ENCODE measurements around the gene CDKN2B-AS1. TPM values are rescaled to one million over a fixed set of nuclear protein-coding genes. Genes with fewer than 3 reads are reported as not detected.

CDKN2B-AS1 gene
- total RNA-seq, 2 experiments from 2014 or later: 0.41 to 0.81 TPM

GRCh38 chr9:22052376-22052945, 57.9 kb downstream of the CDKN2B-AS1 start:
- intact Hi-C loops (cut with micrococcal nuclease): loop anchor here (2.0 to 5.0 kb wide), 5 partner anchors 28 to 240 kb away; no protein-coding TSS in a partner anchor
- DNase-seq (peak; percentile 76), ATAC-seq (peak; percentile 89)
- peaks cover 34% of the 10 kb centered on the region for H3K4me1 Mint-ChIP-seq (ENCODE audit: low read depth)
- H3K4me3 Mint-ChIP-seq: no peak overlapping the region
- no peaks in the 10 kb centered on the region for H3K36me3 Mint-ChIP-seq (ENCODE audit: low read depth)
- CTCF ChIA-PET: interaction anchor here (0.7 to 5.3 kb wide), 8 partner anchors 8 to 239 kb away, joined by 3 to 47 read pairs (median 5); no protein-coding TSS in a partner anchor
- H3K27me3 Mint-ChIP-seq: no peaks in the 10 kb centered on the region
- TF ChIP-seq CTCF (IDR thresholded peaks at IDR 0.05): no peak
- H3K27ac Mint-ChIP-seq: peak overlapping the region; percentile 65
- POLR2A ChIA-PET: interaction anchor here (1.0 to 1.9 kb wide), 3 partner anchors 14 to 21 kb away, joined by 3 to 5 read pairs (median 3); no protein-coding TSS in a partner anchor
- no peaks in the 10 kb centered on the region for H3K9me3 Mint-ChIP-seq

GRCh38 chr9:22053178-22053577, 58.6 kb downstream of the CDKN2B-AS1 start:
- Mint-ChIP-seq H3K27me3 (peaks cover 1% of the 10 kb centered on the region), H3K4me1 (ENCODE audit: low read depth) (peaks cover 34% of the 10 kb centered on the region), H3K27ac (peak overlapping the region; percentile 65), H3K36me3 (ENCODE audit: low read depth) (no peaks in the 10 kb centered on the region), H3K9me3 (no peaks in the 10 kb centered on the region), H3K4me3 (no peak overlapping the region)
- TF ChIP-seq CTCF (IDR thresholded peaks at IDR 0.05): no peak
- intact Hi-C loops (cut with micrococcal nuclease): loop anchor here (2.0 to 5.0 kb wide), 5 partner anchors 28 to 241 kb away; no protein-coding TSS in a partner anchor
- DNase-seq (no peak), ATAC-seq (no peak)
- ChIA-PET CTCF (interaction anchor here (1.0 to 2.3 kb wide), 9 partner anchors 9 to 240 kb away, joined by 3 to 12 read pairs (median 5); no protein-coding TSS in a partner anchor), POLR2A (interaction anchor here (1.0 kb wide), 2 partner anchors 14 to 15 kb away, joined by 3 read pairs; no protein-coding TSS in a partner anchor)

GRCh38 chr9:22054076-22054475, 59.5 kb downstream of the CDKN2B-AS1 start:
- intact Hi-C loops (cut with micrococcal nuclease): loop anchor here (5.0 kb wide), 3 partner anchors 48 to 242 kb away; no protein-coding TSS in a partner anchor

GRCh38 chr9:22054529-22054928, 59.9 kb downstream of the CDKN2B-AS1 start:
- Mint-ChIP-seq H3K36me3 (ENCODE audit: low read depth) (no peaks in the 10 kb centered on the region), H3K27me3 (peaks cover 2% of the 10 kb centered on the region), H3K4me3 (no peak overlapping the region), H3K4me1 (ENCODE audit: low read depth) (peaks cover 32% of the 10 kb centered on the region), H3K27ac (no peak overlapping the region), H3K9me3 (no peaks in the 10 kb centered on the region)
- no peak for TF ChIP-seq CTCF (IDR thresholded peaks at IDR 0.05)
- no peak for ATAC-seq
- DNase-seq: no peak
- ChIA-PET POLR2A (no interaction called here), CTCF (interaction anchor here (0.9 to 1.1 kb wide), 2 partner anchors 11 to 26 kb away, joined by 3 to 6 read pairs; no protein-coding TSS in a partner anchor)
- intact Hi-C loops (cut with micrococcal nuclease): loop anchor here (5.0 kb wide), 3 partner anchors 48 to 242 kb away; no protein-coding TSS in a partner anchor

More at GRCh38 chr9:22054076-22054475, 59.5 kb downstream of the CDKN2B-AS1 start:
- POLR2A ChIA-PET: no interaction called here
- Mint-ChIP-seq H3K9me3 (no peaks in the 10 kb centered on the region), H3K36me3 (ENCODE audit: low read depth) (no peaks in the 10 kb centered on the region), H3K27ac (no peak overlapping the region), H3K27me3 (peaks cover 2% of the 10 kb centered on the region), H3K4me3 (no peak overlapping the region), H3K4me1 (ENCODE audit: low read depth) (peaks cover 34% of the 10 kb centered on the region)
- no peak for ATAC-seq
- CTCF ChIA-PET: interaction anchor here (0.9 to 2.3 kb wide), 7 partner anchors 9 to 185 kb away, joined by 3 to 12 read pairs (median 5); no protein-coding TSS in a partner anchor
- no peak for TF ChIP-seq CTCF (IDR thresholded peaks at IDR 0.05)
- no peak for DNase-seq

GRCh38 chr9:22055090-22055489, 60.5 kb downstream of the CDKN2B-AS1 start:
- ChIA-PET POLR2A (no interaction called here), CTCF (interaction anchor here (1.3 kb wide), 1 partner anchor 17 kb away, joined by 3 read pairs; no protein-coding TSS in a partner anchor)
- no peak for ATAC-seq
- Mint-ChIP-seq H3K4me1 (ENCODE audit: low read depth) (peaks cover 30% of the 10 kb centered on the region), H3K9me3 (no peaks in the 10 kb centered on the region), H3K27me3 (peaks cover 2% of the 10 kb centered on the region), H3K4me3 (no peak overlapping the region), H3K27ac (no peak overlapping the region), H3K36me3 (ENCODE audit: low read depth) (no peaks in the 10 kb centered on the region)
- no peak for DNase-seq
- no peak for TF ChIP-seq CTCF (IDR thresholded peaks at IDR 0.05)
- intact Hi-C loops (cut with micrococcal nuclease): no loop called here

Data from activated CD8-positive, alpha-beta T cell treated with anti-CD3 and anti-CD28 coated beads for 36 hours (primary cell).